Tibial nerve (tissue), 4 donors: ENCODE results near the gene TMCO4.

ENCODE experiments used
- EP300 ChIP-seq, 2 donors: sonication (generic); formaldehyde crosslinking; IDR thresholded peaks; one replicate each; pipeline ENCODE4 v1.6.1; 2017; ENCODE audit warnings: antibody characterized with exemption in 2 of 2, mild to moderate bottlenecking in 1 of 2
- TF ChIP-seq, protein P1 (sequence below), 5 experiments: fragments of 200-600 bp in 3 of 5; fragments of 450-650 bp in 2 of 5; sonication (generic) in 3 of 5; IDR thresholded peaks; one replicate each; pipeline ENCODE4 v1.5.1; 2016 to 2019; ENCODE audit warnings: antibody characterized with exemption in 5 of 5, mild to moderate bottlenecking in 3 of 5, moderate library complexity in 2 of 5

DNA sequence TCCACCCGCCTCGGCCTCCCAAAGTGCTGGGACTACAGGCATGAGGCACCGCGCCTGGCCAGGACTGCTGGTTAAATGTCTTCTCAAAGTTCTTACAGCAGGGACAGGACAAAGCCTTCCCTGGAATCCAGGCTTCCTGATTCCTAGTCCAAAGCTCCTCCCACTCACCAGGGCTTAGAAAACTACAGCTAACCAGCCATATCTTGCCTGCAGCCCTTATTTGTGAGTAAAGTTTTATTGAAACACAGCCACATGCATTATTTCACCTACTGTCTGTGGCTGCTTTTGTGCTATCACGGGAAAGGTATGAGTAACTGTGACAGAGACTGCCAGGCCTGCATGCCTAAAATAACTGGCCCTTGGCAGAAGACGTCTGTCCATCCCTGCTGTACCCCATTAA lies 24.4 kb downstream of the TMCO4 start:
- no peak for TF ChIP-seq EP300 (IDR thresholded peaks at IDR 0.05)
- TF ChIP-seq, protein P1, sequence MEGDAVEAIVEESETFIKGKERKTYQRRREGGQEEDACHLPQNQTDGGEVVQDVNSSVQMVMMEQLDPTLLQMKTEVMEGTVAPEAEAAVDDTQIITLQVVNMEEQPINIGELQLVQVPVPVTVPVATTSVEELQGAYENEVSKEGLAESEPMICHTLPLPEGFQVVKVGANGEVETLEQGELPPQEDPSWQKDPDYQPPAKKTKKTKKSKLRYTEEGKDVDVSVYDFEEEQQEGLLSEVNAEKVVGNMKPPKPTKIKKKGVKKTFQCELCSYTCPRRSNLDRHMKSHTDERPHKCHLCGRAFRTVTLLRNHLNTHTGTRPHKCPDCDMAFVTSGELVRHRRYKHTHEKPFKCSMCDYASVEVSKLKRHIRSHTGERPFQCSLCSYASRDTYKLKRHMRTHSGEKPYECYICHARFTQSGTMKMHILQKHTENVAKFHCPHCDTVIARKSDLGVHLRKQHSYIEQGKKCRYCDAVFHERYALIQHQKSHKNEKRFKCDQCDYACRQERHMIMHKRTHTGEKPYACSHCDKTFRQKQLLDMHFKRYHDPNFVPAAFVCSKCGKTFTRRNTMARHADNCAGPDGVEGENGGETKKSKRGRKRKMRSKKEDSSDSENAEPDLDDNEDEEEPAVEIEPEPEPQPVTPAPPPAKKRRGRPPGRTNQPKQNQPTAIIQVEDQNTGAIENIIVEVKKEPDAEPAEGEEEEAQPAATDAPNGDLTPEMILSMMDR (IDR thresholded peaks at IDR 0.05): no peak
